ENCODE data around the gene TRIM65.
A peak's percentile ranks its signal among the peaks of the same experiment; 100 is the strongest.

The TRIM65 gene

DNA sequence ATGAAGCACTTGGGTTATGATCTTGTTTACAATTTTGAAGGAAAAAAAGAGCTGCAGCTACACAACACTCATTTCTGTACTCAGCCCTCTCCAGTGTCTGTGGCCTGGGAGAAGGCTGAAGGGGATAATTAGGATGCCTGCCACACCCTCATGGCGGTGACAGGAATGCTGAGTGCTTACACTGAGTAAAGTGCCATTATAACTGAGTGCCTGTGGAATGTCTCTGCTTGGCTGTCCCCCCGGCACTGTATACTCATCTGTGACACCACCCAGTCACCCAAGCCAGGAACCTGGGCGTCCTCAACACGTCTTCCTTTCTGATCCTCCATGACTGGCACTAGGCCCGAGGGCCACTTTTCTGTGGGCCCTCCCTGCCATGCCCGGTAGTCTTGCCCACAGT lies 11.4 kb upstream of the TRIM65 start:
- Histone ChIP-seq H3K4me2 (ENCODE audit: low read length) (peak overlapping the region; percentile 56; the same call in 1 of the 2 replicates), H3F3A (ENCODE audit: insufficient read depth, low read length) (0 out of 2 replicates have a peak, but pooled peaks cover 11% of the 10 kb centered on the region), H3K4me1 (ENCODE audit: insufficient read depth, low read length, severe bottlenecking) (peaks cover 72% of the 10 kb centered on the region), H3K27me3 (ENCODE audit: insufficient read depth, low read length) (no peaks in the 10 kb centered on the region), H3K36me3 (ENCODE audit: insufficient read depth, low read length) (peaks cover 6% of the 10 kb centered on the region; the same call in 1 of the 2 replicates), H3K9me2 (ENCODE audit: low read depth, low read length) (no peaks in the 10 kb centered on the region), H3K27ac (ENCODE audit: low read depth, low read length, poor library complexity, severe bottlenecking) (peak overlapping the region; percentile 96), H3K79me2 (ENCODE audit: insufficient read depth, low read length) (peaks cover 5% of the 10 kb centered on the region; the same call in 1 of the 2 replicates), H3K4me3 (ENCODE audit: low read depth, low read length, poor library complexity, severe bottlenecking) (no peak overlapping the region), H4K20me1 (ENCODE audit: insufficient read depth, low read length) (no peaks in the 10 kb centered on the region), H3K9me3 (ENCODE audit: low read length) (no peaks in the 10 kb centered on the region), H2AFZ (ENCODE audit: low read length) (no peak overlapping the region), H3K9ac (ENCODE audit: low read length) (peak overlapping the region; percentile 29; the same call in 1 of the 2 replicates)
- TF ChIP-seq EZH2 (IDR thresholded peaks at IDR 0.05; ENCODE audit: borderline replicate concordance, low read length) = no peak
- TF ChIP-seq, protein P1, sequence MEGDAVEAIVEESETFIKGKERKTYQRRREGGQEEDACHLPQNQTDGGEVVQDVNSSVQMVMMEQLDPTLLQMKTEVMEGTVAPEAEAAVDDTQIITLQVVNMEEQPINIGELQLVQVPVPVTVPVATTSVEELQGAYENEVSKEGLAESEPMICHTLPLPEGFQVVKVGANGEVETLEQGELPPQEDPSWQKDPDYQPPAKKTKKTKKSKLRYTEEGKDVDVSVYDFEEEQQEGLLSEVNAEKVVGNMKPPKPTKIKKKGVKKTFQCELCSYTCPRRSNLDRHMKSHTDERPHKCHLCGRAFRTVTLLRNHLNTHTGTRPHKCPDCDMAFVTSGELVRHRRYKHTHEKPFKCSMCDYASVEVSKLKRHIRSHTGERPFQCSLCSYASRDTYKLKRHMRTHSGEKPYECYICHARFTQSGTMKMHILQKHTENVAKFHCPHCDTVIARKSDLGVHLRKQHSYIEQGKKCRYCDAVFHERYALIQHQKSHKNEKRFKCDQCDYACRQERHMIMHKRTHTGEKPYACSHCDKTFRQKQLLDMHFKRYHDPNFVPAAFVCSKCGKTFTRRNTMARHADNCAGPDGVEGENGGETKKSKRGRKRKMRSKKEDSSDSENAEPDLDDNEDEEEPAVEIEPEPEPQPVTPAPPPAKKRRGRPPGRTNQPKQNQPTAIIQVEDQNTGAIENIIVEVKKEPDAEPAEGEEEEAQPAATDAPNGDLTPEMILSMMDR (IDR thresholded peaks at IDR 0.05; ENCODE audit: low read length) = no peak

DNA sequence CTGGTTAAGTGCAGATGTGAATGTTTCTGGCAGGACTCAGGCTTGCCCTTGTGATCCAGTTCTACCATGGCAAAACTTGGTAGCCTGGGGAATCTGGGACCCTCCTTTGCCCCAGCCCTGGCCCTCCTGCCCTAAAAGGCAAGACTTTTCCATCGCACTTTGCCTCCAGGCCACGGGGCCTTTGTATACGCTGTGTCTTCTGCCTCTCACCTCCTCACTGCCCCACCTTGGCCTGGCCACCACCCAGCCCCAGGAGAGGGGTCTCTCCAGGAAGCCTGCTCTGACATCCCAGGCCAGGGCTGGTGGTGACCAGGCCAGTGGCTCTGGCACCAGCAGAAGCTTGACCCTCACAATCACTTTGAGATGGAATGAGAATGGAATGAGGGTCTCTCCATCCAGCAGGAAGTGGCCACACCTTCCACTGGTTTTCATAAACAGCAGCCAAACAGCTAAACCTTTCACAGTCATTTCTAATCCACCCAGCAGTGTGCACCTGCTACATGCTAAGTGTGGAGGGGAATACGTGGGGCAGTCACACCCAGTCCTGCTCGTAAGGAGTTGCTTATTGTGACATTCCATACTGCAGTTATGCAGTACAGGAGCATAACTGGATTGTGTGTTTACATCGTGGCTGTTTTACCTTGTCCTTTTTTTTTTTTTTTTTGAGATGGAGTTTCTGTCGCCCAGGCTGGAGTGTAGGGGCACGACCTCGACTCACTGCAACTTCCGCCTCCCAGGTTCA lies 9.6 kb upstream of the TRIM65 start:
- H3K79me2 ChIP-seq (ENCODE audit: insufficient read depth, low read length) = peaks cover 5% of the 10 kb centered on the region; the same call in 1 of the 2 replicates

DNA sequence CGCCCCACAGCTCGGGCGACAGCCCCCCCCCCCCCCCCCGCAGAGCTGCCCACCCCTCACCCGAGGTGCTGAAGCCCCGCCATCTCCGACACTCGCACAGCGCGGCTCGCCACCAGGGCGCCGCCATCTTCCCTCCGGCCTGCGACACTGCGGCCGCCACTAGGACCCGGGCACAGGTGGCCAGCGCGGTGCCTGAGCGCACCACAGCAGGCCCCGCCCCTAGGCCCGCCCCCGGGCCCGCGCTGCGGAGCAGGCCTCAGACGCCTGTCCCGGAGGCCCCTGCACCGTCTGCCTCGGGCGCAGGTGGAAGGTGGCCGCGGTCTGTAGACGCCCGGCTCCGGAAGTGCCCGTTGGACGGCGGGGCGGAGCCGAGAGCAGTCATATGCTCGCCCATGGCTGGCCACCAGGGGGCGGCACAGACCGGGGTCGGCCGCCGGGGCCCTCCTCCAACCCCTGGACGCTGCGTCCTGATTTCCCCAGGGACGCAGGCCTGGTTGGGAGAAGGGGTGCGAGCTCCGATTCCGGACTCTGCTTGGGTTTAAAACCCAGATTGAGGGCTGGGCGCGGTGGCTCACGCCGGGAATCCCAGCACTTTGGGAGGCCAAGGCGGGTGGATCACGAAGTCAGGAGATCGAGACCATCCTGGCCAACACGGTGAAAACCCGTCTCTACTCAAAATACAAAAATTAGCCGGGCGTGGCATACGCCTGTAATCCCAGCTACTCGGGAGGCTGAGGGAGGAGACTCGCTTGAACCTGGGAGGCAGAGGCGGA lies 8.2 kb upstream of the TRIM65 start, which contains the start of gene MRPL38:
TSS of gene MRPL38 (minus strand) at position 136 of the 773 bp plus-strand sequence. CDS start at position 127, 9 bp downstream.
- TF ChIP-seq, protein P1 (IDR thresholded peaks at IDR 0.05; ENCODE audit: low read length) = peak; percentile 92
- TF ChIP-seq EZH2 (IDR thresholded peaks at IDR 0.05; ENCODE audit: borderline replicate concordance, low read length) = no peak
- H3K9me3 ChIP-seq (ENCODE audit: low read length) = no peaks in the 10 kb centered on the region
- H3K4me1 ChIP-seq (ENCODE audit: insufficient read depth, low read length, severe bottlenecking) = peaks cover 44% of the 10 kb centered on the region
- peak within 1 kb of the TSS; percentile 96 for H3K4me3 ChIP-seq (ENCODE audit: low read depth, low read length, poor library complexity, severe bottlenecking)
- H3K79me2 ChIP-seq (ENCODE audit: insufficient read depth, low read length) = peaks cover 5% of the 10 kb centered on the region; the same call in 1 of the 2 replicates
- peak within 1 kb of the TSS; percentile 92 for H3K9ac ChIP-seq (ENCODE audit: low read length)
- no peaks in the 10 kb centered on the region for H4K20me1 ChIP-seq (ENCODE audit: insufficient read depth, low read length)
- no peaks in the 10 kb centered on the region for H3K27me3 ChIP-seq (ENCODE audit: insufficient read depth, low read length)
- H3K9me2 ChIP-seq (ENCODE audit: low read depth, low read length) = no peaks in the 10 kb centered on the region
- H3K36me3 ChIP-seq (ENCODE audit: insufficient read depth, low read length) = peaks cover 31% of the 10 kb centered on the region
- 0 out of 2 replicates have a peak, but pooled peaks cover 7% of the 10 kb centered on the region for H3F3A ChIP-seq (ENCODE audit: insufficient read depth, low read length)
- H3K27ac ChIP-seq (ENCODE audit: low read depth, low read length, poor library complexity, severe bottlenecking) = peak within 1 kb of the TSS; percentile 79
- H3K4me2 ChIP-seq (ENCODE audit: low read length) = peak within 1 kb of the TSS; percentile 98
- H2AFZ ChIP-seq (ENCODE audit: low read length) = no peak within 1 kb of the TSS

More for the DNA sequence above, 9.6 kb upstream of the TRIM65 start:
- Histone ChIP-seq H3F3A (ENCODE audit: insufficient read depth, low read length) (0 out of 2 replicates have a peak, but pooled peaks cover 12% of the 10 kb centered on the region), H3K9me3 (ENCODE audit: low read length) (no peaks in the 10 kb centered on the region), H3K9me2 (ENCODE audit: low read depth, low read length) (no peaks in the 10 kb centered on the region), H3K4me1 (ENCODE audit: insufficient read depth, low read length, severe bottlenecking) (peaks cover 58% of the 10 kb centered on the region), H3K27ac (ENCODE audit: low read depth, low read length, poor library complexity, severe bottlenecking) (peak overlapping the region; percentile 79), H4K20me1 (ENCODE audit: insufficient read depth, low read length) (no peaks in the 10 kb centered on the region), H3K9ac (ENCODE audit: low read length) (no peak overlapping the region), H2AFZ (ENCODE audit: low read length) (no peak overlapping the region), H3K4me2 (ENCODE audit: low read length) (peak overlapping the region; percentile 59; the same call in 1 of the 2 replicates), H3K27me3 (ENCODE audit: insufficient read depth, low read length) (no peaks in the 10 kb centered on the region), H3K4me3 (ENCODE audit: low read depth, low read length, poor library complexity, severe bottlenecking) (no peak overlapping the region), H3K36me3 (ENCODE audit: insufficient read depth, low read length) (peaks cover 17% of the 10 kb centered on the region)
- TF ChIP-seq EZH2 (IDR thresholded peaks at IDR 0.05; ENCODE audit: borderline replicate concordance, low read length) = no peak
- TF ChIP-seq, protein P1 (IDR thresholded peaks at IDR 0.05; ENCODE audit: low read length) = no peak

All from OCI-LY1 (cell line).